Adipocyte (in vitro differentiated cells): ENCODE data around the gene PTPN18.

ENCODE experiments used
- DNase-seq: peaks from one replicate; pipeline ENCODE4 v3.0.0-alpha.2; 2015; ENCODE audit warnings: low read depth
- H3K27me3 ChIP-seq: replicated peaks from 2 replicates; pipeline ENCODE4 v1.7.0; 2013; ENCODE audit warnings: mild to moderate bottlenecking, low read length, moderate library complexity; ENCODE audit not compliant: control insufficient read depth, insufficient read depth
- H3K36me3 ChIP-seq: 2 replicates; pipeline ENCODE4 v1.7.0; 2013; ENCODE audit warnings: low read length, mild to moderate bottlenecking, moderate library complexity; ENCODE audit not compliant: control insufficient read depth, insufficient read depth, severe bottlenecking
- H3K4me1 ChIP-seq: 2 replicates; pipeline ENCODE4 v1.7.0; 2013; ENCODE audit warnings: mild to moderate bottlenecking, low read length, moderate library complexity; ENCODE audit not compliant: control insufficient read depth, insufficient read depth
- H3K4me3 ChIP-seq: 2 replicates; pipeline ENCODE4 v1.7.0; 2013; ENCODE audit warnings: mild to moderate bottlenecking, low read length, moderate library complexity
- H3K9ac ChIP-seq: 2 replicates; pipeline ENCODE4 v1.7.0; 2013; ENCODE audit warnings: mild to moderate bottlenecking, low read length, moderate library complexity
- H3K9me3 ChIP-seq: 2 replicates; pipeline ENCODE4 v1.7.0; 2013; ENCODE audit warnings: mild to moderate bottlenecking, low read length, moderate library complexity; ENCODE audit not compliant: control insufficient read depth

Gene PTPN18

DNA sequence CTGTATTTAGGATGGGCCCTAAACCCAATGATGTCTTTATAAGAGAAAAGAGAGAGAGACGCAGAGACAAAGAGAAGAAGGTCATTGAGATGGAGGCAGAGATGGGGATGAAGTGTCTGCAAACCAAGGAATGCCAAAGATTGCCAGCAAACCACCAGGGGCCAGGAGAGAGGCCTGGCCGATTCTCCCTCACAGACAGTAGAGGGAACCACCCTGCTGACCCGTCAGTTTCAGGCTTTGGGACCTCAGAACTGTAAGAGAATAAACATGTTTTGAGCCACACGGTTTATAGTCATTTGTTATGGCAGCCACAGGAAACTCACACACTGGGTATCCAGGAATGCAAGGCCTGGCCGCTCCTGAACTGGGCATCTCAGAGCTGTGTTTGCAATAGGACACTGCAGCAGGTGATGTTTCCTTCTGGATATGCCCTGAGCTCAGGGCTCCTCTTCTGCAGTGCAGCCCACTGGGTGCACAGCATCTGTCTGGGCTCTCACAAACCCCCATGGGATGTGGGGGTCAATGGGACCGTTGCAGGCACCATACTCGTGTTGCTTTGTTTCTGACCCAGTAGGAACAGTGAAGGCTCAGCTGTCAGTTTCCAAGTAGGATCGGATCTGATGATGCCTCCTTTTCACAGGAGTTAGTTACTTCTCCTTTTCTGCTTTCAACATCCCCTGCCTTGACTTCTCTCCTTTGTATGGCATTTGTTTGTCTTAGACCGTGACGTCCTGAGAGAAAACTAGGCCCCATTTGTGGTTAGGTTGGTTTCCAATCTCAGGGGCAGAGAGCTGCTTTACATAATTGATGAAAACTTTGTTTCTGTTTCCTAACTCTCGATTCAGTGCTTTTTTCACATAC is 20.8 kb downstream of the PTPN18 start:
- Histone ChIP-seq H3K27me3 (no peaks in the 10 kb centered on the region), H3K36me3 (no peaks in the 10 kb centered on the region), H3K4me1 (peaks cover 7% of the 10 kb centered on the region), H3K9me3 (no peaks in the 10 kb centered on the region), H3K4me3 (no peak overlapping the region), H3K9ac (no peak overlapping the region)
- no peak for DNase-seq

DNA sequence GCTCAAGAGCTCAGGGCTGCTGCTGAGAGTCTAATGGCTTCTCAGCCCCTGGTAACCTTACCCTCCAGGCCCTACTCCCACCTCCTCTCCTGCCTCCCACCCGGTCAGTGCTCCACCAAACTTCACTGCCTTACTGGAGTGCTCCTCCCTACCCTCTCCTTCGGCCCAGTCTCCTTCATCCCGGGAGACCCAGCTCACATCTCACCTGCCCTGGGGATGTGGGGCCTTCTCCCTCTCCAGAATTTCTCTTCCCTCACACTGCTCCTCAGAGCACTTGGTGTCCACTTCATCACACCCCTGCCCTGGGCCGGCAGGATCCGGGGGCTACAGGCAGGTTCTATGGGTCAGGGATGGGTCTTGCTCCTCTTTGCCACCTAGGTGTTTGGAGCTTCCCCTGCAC is 21.6 kb downstream of the PTPN18 start:
- Histone ChIP-seq H3K4me3 (no peak overlapping the region), H3K4me1 (peaks cover 7% of the 10 kb centered on the region), H3K36me3 (no peaks in the 10 kb centered on the region), H3K9ac (no peak overlapping the region), H3K9me3 (no peaks in the 10 kb centered on the region), H3K27me3 (no peaks in the 10 kb centered on the region)
- no peak for DNase-seq

DNA sequence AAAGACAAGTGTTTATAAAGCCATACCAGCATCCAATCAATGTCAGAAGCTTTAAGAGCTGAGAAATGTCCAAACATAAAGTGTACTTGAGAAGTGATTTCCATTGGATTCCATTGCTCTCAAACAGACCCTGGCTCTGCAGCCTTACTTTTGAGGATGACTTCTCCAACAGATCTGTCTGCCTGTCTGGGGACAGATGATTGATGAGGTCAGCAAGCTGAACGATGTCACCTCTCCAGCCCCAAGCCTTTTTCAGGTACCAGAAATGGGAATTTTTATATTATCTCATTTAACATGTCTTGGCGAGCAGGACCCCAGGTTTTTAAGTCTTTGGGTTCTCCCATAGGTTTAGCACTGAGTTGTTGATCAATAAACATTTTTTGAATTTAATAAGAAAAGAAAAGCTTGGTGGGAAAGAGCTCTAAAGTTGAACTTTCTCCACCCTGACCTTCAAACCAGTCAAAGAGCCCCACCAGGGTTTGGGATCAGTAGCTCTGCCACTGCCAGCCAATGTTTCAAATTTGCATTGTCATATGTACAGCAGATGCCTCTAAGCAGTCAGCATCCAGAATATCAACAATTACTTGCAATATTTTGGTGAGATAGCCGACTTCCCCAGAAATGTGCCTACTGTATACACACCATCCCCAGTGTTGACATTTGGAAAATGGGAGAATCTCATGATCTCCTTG is 22.5 kb downstream of the PTPN18 start:
- Histone ChIP-seq H3K4me3 (no peak overlapping the region), H3K4me1 (peaks cover 7% of the 10 kb centered on the region), H3K36me3 (no peaks in the 10 kb centered on the region), H3K27me3 (no peaks in the 10 kb centered on the region), H3K9me3 (no peaks in the 10 kb centered on the region), H3K9ac (no peak overlapping the region)
- DNase-seq: no peak

DNA sequence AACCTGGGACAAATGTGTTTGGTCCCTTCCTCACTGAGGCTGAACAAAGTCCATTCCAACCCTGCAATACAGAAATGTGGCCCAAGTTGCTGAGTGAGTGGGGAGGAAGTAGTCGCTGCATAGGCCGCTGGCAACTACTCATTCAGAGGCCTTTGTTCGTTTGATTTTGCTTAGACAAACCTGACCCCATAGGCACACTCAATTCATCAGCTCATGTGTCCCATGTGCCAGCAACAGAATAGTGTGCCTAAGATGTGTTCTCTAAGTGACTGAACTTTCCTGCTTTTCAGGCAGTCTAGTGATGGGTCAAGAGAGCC is 23.0 kb downstream of the PTPN18 start:
- no peaks in the 10 kb centered on the region for H3K36me3 ChIP-seq
- no peak overlapping the region for H3K9ac ChIP-seq
- no peak for DNase-seq
- peaks cover 7% of the 10 kb centered on the region for H3K4me1 ChIP-seq
- no peak overlapping the region for H3K4me3 ChIP-seq
- no peaks in the 10 kb centered on the region for H3K9me3 ChIP-seq
- no peaks in the 10 kb centered on the region for H3K27me3 ChIP-seq

DNA sequence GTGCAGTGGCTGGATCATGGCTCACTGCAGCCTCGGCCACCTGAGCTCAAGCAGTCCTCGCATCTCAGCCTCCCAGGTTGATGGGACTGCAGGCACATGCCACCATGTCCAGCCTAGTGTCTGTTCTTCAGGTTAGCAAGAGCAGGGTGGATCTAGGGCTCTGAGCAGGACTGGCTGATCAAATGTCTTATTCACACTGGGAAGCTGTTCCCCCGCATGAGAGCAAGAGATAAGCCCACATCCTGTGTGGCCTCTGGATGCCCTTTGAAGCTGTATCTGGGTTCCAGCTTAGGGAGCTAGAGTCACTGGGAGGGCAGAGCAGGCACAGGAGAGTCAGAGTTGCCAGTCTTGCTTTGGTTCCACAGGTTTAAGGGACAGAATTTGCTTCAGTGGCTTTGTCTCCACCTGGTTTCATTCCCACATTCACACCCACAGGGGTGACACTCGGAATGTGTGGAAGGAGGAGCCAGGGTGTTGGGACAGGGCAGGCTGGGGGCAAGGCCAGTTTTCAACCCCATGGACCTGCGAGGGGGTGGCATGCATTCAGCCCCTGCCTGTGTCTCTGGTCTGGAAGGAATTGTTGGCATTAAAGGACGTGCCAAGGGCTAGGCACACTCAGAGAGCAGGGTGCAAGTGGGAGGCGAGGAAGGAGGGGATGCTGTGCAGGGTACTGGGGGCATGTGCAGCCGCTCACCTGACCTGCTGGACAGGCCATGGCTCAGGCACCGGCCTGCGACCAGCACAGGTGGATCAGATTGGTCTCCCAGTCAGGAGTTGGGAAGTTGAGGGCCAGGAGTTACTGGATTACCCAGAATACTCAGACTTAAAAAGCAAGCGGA is 24.5 kb downstream of the PTPN18 start:
- Histone ChIP-seq H3K4me1 (peaks cover under 1% of the 10 kb centered on the region), H3K4me3 (no peak overlapping the region), H3K9ac (no peak overlapping the region), H3K9me3 (no peaks in the 10 kb centered on the region), H3K27me3 (no peaks in the 10 kb centered on the region), H3K36me3 (no peaks in the 10 kb centered on the region)
- DNase-seq: no peak

DNA sequence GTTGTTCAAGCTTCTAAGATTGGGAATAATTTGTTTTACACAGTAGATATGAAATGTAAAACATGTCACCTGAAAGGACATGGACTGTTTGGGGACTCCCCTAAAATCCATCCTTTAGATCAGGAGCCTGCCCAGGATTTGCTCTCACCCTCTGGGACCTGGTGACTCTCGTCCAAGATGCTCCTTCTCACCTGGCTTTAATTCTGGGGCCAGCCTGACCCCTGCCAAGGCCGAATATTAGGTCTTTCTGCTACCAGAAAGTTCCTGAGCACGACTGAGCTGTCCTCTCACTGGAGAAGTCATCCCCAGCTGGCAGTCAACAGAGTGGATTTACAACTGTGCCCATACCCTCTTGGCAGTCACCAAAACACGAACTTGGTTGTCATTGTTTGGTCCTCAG is 25.3 kb downstream of the PTPN18 start:
- no peaks in the 10 kb centered on the region for H3K4me1 ChIP-seq
- no peak overlapping the region for H3K9ac ChIP-seq
- H3K27me3 ChIP-seq: no peaks in the 10 kb centered on the region
- no peak overlapping the region for H3K4me3 ChIP-seq
- no peaks in the 10 kb centered on the region for H3K36me3 ChIP-seq
- DNase-seq: no peak
- no peaks in the 10 kb centered on the region for H3K9me3 ChIP-seq

DNA sequence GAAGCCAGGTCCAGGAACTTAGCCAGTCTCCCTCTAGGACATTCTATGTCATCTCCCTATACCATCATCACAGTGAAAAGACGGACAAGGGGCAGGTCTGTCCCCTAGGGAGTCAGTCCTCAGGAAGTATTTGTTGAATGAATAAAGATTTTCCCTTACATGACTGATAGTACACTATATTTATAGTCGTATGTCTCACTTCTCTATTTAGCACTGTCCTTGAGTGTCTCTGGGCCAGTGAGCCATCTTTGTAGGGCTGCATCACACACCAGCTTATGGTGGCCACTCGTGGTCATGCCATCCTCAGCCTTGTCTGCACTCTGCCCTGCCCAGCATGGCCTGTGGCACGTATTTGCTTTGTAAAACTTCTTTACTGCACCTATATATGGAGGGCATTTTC is 25.8 kb downstream of the PTPN18 start:
- H3K36me3 ChIP-seq: no peaks in the 10 kb centered on the region
- no peak for DNase-seq
- H3K9ac ChIP-seq: no peak overlapping the region

DNA sequence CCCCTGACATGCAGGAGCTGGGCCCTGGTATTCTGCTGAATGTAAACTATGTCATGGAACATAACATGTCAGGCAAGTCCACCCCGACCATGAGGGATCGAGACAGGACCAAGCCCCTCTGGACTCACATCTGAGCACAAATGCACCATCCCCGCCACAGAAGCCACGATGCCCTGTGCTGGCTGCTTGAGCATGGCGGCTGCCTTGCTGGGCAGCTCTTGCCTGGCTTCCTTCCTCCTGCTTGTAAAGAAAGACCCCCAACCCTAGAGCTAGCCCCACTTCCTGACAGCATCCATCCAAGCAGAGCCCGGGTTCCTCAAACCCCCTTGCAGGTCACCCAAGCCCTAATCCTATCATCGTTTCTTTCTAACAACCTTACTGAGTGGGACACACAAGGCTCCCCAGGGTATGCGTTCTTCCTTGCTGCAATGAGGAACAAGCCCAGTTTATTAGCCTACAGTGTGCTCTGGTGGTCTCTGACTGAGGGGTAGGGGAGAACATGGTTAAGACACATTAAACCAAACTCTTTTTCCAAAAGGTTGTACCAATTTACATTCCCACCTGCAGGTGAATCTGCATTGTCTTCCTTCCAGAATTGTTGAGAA is 26.6 kb downstream of the PTPN18 start:
- H3K4me1 ChIP-seq: peaks cover 11% of the 10 kb centered on the region
- no peaks in the 10 kb centered on the region for H3K27me3 ChIP-seq
- no peak overlapping the region for H3K9ac ChIP-seq
- DNase-seq: no peak
- H3K36me3 ChIP-seq: no peaks in the 10 kb centered on the region
- H3K4me3 ChIP-seq: no peak overlapping the region
- no peaks in the 10 kb centered on the region for H3K9me3 ChIP-seq

More for the DNA sequence above, 25.8 kb downstream of the PTPN18 start:
- peaks cover 4% of the 10 kb centered on the region for H3K4me1 ChIP-seq
- no peaks in the 10 kb centered on the region for H3K27me3 ChIP-seq
- H3K9me3 ChIP-seq: no peaks in the 10 kb centered on the region
- no peak overlapping the region for H3K4me3 ChIP-seq

DNA sequence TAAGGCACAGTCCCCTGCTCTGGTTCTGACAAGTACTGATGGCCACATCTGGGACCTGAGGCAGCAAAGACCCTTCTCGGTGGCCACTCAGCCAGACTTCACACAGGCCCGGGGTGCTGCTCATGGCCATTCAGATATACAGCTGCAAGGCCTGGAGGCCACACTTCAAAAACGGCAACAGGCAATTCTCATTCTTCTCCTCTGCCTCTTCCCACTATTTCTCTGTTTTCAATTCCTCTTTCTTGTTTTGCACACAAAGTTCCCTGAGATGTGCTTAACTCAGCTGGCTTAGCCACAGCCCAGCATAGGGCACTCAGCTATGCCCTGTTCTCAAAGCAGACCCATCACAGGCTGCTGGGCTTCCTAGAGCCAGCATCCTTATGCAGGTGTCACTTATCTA is 29.9 kb downstream of the PTPN18 start:
- H3K4me3 ChIP-seq: no peak overlapping the region
- H3K9ac ChIP-seq: no peak overlapping the region
- DNase-seq: no peak
- H3K9me3 ChIP-seq: no peaks in the 10 kb centered on the region
- no peaks in the 10 kb centered on the region for H3K27me3 ChIP-seq
- H3K4me1 ChIP-seq: peaks cover 21% of the 10 kb centered on the region
- H3K36me3 ChIP-seq: no peaks in the 10 kb centered on the region

DNA sequence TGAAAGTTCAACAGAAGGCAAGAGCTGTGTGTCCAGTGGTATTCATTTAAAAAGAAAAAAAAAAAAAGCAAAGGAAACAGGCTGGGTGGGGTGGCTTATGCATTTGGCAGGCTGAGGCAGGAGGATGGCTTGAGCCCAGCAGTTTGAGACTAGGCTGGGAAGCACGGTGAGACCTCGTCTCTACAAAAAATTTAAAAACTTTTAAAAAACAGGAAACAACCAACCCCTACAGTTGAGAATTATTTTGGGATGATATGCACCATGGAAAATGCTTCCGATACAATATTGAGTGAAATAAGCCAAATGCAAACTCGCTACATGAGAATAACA is 31.2 kb downstream of the PTPN18 start:
- H3K9ac ChIP-seq: no peak overlapping the region
- no peak overlapping the region for H3K4me3 ChIP-seq
- no peak for DNase-seq
- no peaks in the 10 kb centered on the region for H3K9me3 ChIP-seq
- H3K4me1 ChIP-seq: peaks cover 27% of the 10 kb centered on the region
- H3K36me3 ChIP-seq: no peaks in the 10 kb centered on the region
- no peaks in the 10 kb centered on the region for H3K27me3 ChIP-seq

DNA sequence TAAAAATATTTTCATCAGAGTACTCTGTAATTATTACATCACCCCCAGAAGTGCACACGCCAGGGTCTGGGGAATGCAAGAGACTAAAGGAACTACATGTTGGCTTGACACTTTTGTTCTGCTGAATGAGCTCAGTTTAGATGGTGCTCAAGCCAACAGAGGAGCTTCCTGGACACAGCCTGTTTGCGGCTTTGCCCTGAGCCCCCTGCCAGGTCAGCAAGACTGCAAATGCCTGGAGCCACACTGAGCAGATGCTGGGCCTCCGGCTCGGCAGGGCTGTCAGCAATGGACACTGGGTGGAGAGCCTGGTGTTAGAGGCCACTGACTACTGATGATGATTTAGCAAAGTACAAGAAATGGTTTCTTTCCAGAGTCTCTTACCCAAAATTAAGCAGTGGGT is 31.9 kb downstream of the PTPN18 start:
- no peaks in the 10 kb centered on the region for H3K27me3 ChIP-seq
- H3K4me3 ChIP-seq: no peak overlapping the region
- no peak overlapping the region for H3K9ac ChIP-seq
- H3K9me3 ChIP-seq: no peaks in the 10 kb centered on the region
- DNase-seq: no peak
- peaks cover 30% of the 10 kb centered on the region for H3K4me1 ChIP-seq
- H3K36me3 ChIP-seq: no peaks in the 10 kb centered on the region
